ENCODE data around the gene EXOSC5. TPM values are rescaled to one million over a fixed set of nuclear protein-coding genes. Genes with fewer than 3 reads are reported as not detected.
A peak's percentile ranks its signal among the peaks of the same experiment; 100 is the strongest.
"Not testable (repeated sequence)": the region's sequence is repeated elsewhere in the genome, so short reads cannot be mapped to it uniquely, and the experiment has no call there.

The EXOSC5 gene
- total and polyA plus RNA-seq, 4 experiments from 2014 or later, result 18.2 to 58.6 (median 34.7) TPM

DNA sequence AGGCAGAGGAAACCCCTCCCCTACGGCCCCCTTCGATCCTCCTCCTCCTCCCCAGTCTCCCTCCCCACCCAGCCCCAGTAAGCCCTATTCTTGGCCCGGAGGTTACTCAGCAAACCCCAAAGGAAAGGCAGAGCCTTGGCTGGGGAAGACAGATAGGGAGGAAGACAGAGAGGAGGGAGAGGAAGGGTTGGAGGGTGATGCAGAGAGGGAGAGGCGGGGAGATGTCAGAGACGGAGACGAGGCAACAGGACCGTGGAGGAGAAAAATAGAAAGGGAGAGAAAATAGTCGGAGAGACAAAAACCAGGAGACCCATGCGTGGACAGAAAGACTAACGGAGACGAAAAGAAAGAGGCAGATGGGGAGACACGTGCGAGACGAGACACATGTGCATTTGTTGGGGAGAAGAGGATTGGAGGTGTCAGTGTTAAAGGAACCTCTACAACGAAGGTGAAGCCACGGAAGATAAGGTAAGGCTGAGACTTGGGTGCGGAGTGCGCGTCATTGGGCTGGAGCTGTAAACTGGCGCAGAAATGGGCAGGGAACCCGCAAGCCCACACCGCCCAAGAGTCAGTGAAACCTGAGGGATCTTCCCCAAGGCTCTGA, 46.3 kb downstream of the EXOSC5 start:
- peaks cover 68% of the 10 kb centered on the region for H3K4me1 ChIP-seq (ENCODE audit: insufficient read depth, low read length)
- peaks cover 34 to 60% (median 48%) of the 10 kb centered on the region in 4 donors for H3K4me1 Mint-ChIP-seq
- peak in 1 of 5 donors; percentile 47 for DNase-seq
- ChIA-PET CTCF (ENCODE audit: partially characterized antibody) (interaction anchor here (0.5 to 3.1 kb wide), 15 partner anchors 10 to 673 kb away, joined by 3 to 48 read pairs (median 5); partner anchors contain the start of genes B9D2 and CCDC97), POLR2A (ENCODE audit: partially characterized antibody) (interaction anchor here (0.6 to 13.8 kb wide), 20 partner anchors 9 to 1064 kb away, joined by 3 to 273 read pairs (median 11); partner anchors contain the start of genes B9D2, CCDC97, DMAC2 and HNRNPUL1)
- peaks cover 20% of the 10 kb centered on the region for H3K36me3 ChIP-seq (ENCODE audit: insufficient read depth, low read length)
- H3K9me3 Mint-ChIP-seq, result peaks cover 0 to 6% (median 0%) of the 10 kb centered on the region in 8 donors
- intact Hi-C loops (cut with micrococcal nuclease), result loop anchor here (1.0 to 5.0 kb wide), 4 partner anchors 13 to 201 kb away; partner anchors contain the start of gene B9D2
- H3K36me3 Mint-ChIP-seq, result peaks cover 16 to 54% of the 10 kb centered on the region in 2 donors
- peak overlapping the region; percentile 91 for H3K27ac ChIP-seq (ENCODE audit: low read depth, low read length)
- H3K9me3 ChIP-seq (ENCODE audit: control insufficient read depth in 1 of 2, low read length in 2 of 2), result no peaks in the 10 kb centered on the region
- peak overlapping the region; percentile 68 to 88 for H3K4me3 ChIP-seq (ENCODE audit: low read length in 2 of 2)
- H3K27me3 ChIP-seq (ENCODE audit: insufficient read depth, low read length), result no peaks in the 10 kb centered on the region
- peak overlapping the region; percentile 84 to 100 (median 99) for H3K4me3 Mint-ChIP-seq
- no peaks in the 10 kb centered on the region for H3K27me3 Mint-ChIP-seq
- peak overlapping the region; percentile 89 to 99 (median 98) for H3K27ac Mint-ChIP-seq

DNA sequence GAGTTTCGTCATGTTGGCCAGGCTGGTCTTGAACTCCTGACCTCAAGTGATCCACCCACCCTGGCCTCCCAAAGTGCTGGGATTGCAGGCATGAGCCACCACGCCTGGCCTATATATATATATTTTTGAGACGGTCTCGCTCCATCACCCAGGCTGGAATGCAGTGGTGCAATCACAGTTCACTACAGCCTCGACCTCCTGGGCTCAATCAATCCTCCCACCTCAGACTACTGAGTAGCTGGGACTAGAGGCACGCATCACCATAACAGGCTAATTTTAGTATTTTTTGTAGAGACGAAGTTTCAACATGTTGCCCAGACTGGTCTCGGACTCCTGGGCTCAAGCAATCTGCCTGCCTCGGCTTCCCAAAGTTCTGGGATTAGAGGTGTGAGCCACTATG, 50.2 kb downstream of the EXOSC5 start:
- POLR2A ChIA-PET (ENCODE audit: partially characterized antibody), result interaction anchor here (0.8 to 12.3 kb wide), 9 partner anchors 8 to 93 kb away, joined by 3 to 273 read pairs (median 4); partner anchors contain the start of genes B9D2, CCDC97 and DMAC2
- Mint-ChIP-seq H3K4me1 (peaks cover 37 to 77% (median 56%) of the 10 kb centered on the region in 4 donors), H3K27ac (peak overlapping the region in 3 of 7 donors; percentile 70 to 89 (median 72)), H3K4me3 (peak overlapping the region in 1 of 8 donors; percentile 65), H3K36me3 (peaks cover 32 to 72% of the 10 kb centered on the region in 2 donors)
- DNase-seq; H3K27me3 Mint-ChIP-seq; intact Hi-C loops (cut with micrococcal nuclease); H3K9me3 ChIP-seq (ENCODE audit: control insufficient read depth in 1 of 2, low read length in 2 of 2); H3K27ac ChIP-seq (ENCODE audit: low read depth, low read length); H3K4me3 ChIP-seq (ENCODE audit: low read length in 2 of 2); H3K9me3 Mint-ChIP-seq; H3K27me3 ChIP-seq (ENCODE audit: insufficient read depth, low read length): not testable (repeated sequence)
- peaks cover 83% of the 10 kb centered on the region for H3K4me1 ChIP-seq (ENCODE audit: insufficient read depth, low read length)
- peaks cover 46% of the 10 kb centered on the region for H3K36me3 ChIP-seq (ENCODE audit: insufficient read depth, low read length)
- CTCF ChIA-PET (ENCODE audit: partially characterized antibody), result interaction anchor here (1.0 to 2.2 kb wide), 5 partner anchors 8 to 142 kb away, joined by 3 to 7 read pairs (median 4); no protein-coding TSS in a partner anchor

DNA sequence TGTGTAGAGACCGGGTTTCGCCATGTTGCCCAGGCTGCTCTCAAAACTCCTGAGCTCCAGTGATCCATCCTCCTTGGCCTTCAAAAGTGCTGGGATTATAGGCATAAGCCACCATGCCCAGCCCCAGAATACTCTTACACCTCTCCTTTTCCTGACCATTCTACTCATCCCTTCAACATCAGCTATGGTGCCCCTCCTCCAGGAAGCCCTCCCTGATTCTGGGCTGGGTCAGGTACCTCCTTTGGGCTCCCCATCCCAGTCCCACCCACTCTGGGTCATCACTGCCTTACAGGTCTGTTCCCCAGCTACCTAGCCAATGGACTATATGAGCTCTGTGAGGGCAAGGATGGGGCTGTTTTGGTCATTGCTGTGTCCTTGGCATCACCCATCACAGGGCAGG, 53.0 kb downstream of the EXOSC5 start:
- no peaks in the 10 kb centered on the region for H3K9me3 ChIP-seq (ENCODE audit: control insufficient read depth in 1 of 2, low read length in 2 of 2)
- CTCF ChIA-PET (ENCODE audit: partially characterized antibody), result no interaction called here
- Mint-ChIP-seq H3K27ac (peak overlapping the region; percentile 53 to 84 (median 66)), H3K4me1 (peaks cover 34 to 73% (median 54%) of the 10 kb centered on the region in 4 donors), H3K36me3 (peaks cover 42 to 71% of the 10 kb centered on the region in 2 donors), H3K4me3 (peak overlapping the region in 5 of 8 donors; percentile 24 to 58 (median 44)), H3K9me3 (no peaks in the 10 kb centered on the region), H3K27me3 (no peaks in the 10 kb centered on the region)
- no peaks in the 10 kb centered on the region for H3K27me3 ChIP-seq (ENCODE audit: insufficient read depth, low read length)
- peak overlapping the region; percentile 17 for H3K27ac ChIP-seq (ENCODE audit: low read depth, low read length)
- intact Hi-C loops (cut with micrococcal nuclease), result no loop called here
- no peak for DNase-seq
- no peak overlapping the region for H3K4me3 ChIP-seq (ENCODE audit: low read length in 2 of 2)
- H3K36me3 ChIP-seq (ENCODE audit: insufficient read depth, low read length), result peaks cover 60% of the 10 kb centered on the region
- H3K4me1 ChIP-seq (ENCODE audit: insufficient read depth, low read length), result peaks cover 72% of the 10 kb centered on the region
- POLR2A ChIA-PET (ENCODE audit: partially characterized antibody), result interaction anchor here (0.9 to 2.2 kb wide), 6 partner anchors 9 to 1899 kb away, joined by 3 to 8 read pairs (median 3); partner anchors contain the start of genes B9D2, HNRNPUL1 and SUPT5H

DNA sequence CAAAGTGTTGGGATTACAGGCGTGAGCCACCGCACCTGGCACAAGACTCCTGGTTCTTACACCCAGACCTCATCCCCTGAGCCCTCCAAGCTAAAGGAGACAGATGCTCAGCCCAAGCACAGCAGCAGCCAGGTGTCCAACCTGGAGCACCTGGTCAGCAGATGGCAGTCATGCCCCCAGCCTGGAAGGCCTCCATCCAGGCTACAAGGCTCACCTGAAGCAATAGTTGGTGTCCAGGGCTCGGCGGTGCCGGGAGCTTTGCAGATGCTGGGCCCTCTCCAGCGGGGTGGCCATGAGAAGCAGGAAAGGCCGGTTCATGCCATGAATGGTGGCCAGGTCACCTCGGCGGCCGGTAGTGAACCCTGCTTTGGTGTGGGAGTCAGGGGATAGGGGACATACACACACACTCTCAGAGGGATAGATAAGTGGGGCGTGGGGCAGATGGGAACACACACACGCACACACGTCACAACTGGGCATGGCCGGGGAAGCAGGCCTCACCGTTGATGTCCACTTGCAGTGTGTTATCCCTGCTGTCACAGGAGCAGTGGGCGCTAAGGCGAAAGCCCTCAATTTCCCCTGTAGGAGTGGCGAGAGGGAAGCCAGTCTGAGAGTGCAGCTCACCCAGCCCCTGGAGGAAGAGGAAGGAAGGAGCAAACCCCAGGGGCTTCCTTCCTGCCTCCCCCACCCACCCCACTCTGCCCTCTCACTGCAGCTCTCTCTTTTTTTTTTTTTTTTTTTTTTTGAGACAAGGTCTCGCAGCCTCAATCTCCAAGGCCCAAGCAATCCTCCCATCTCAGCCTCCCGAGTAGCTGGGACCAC, 55.3 kb downstream of the EXOSC5 start:
- peak overlapping the region; percentile 7 for H3K27ac ChIP-seq (ENCODE audit: low read depth, low read length)
- peaks cover 29 to 73% (median 47%) of the 10 kb centered on the region in 4 donors for H3K4me1 Mint-ChIP-seq
- no peaks in the 10 kb centered on the region for H3K27me3 ChIP-seq (ENCODE audit: insufficient read depth, low read length)
- ChIA-PET POLR2A (ENCODE audit: partially characterized antibody) (interaction anchor here (0.5 to 2.4 kb wide), 10 partner anchors 10 to 205 kb away, joined by 3 to 25 read pairs (median 4); partner anchors contain the start of gene TGFB1), CTCF (ENCODE audit: partially characterized antibody) (interaction anchor here (0.7 to 4.3 kb wide), 4 partner anchors 10 to 137 kb away, joined by 3 to 19 read pairs (median 4); no protein-coding TSS in a partner anchor)
- no peaks in the 10 kb centered on the region for H3K9me3 Mint-ChIP-seq
- intact Hi-C loops (cut with micrococcal nuclease), result no loop called here
- H3K4me3 ChIP-seq (ENCODE audit: low read length in 2 of 2), result no peak overlapping the region
- H3K9me3 ChIP-seq (ENCODE audit: control insufficient read depth in 1 of 2, low read length in 2 of 2), result no peaks in the 10 kb centered on the region
- H3K36me3 ChIP-seq (ENCODE audit: insufficient read depth, low read length), result peaks cover 64% of the 10 kb centered on the region
- no peaks in the 10 kb centered on the region for H3K27me3 Mint-ChIP-seq
- H3K27ac Mint-ChIP-seq, result peak overlapping the region; percentile 48 to 84 (median 59)
- H3K36me3 Mint-ChIP-seq, result peaks cover 42 to 73% of the 10 kb centered on the region in 2 donors
- DNase-seq, result no peak
- peaks cover 50% of the 10 kb centered on the region for H3K4me1 ChIP-seq (ENCODE audit: insufficient read depth, low read length)
- peak overlapping the region; percentile 36 to 79 (median 62) for H3K4me3 Mint-ChIP-seq

DNA sequence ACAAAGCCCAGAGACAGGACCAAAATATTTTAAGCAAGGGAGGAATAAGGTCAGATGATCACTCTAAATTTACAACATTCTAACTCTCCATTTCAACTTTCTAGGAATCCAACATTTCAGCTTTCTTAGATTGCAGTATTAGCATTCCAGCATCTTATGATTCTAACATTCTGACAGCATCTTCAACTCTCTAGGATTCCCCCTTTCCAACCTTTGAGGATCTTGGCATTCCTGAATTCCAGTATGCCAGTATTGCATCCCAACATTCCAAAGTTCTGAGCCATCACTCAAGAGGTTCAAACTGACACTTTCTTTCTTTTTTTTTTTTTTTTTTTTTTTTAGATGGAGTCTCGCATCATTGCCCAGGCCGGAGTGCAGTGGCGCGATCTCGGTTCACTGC, 57.2 kb downstream of the EXOSC5 start:
- Mint-ChIP-seq H3K4me1 (peaks cover 26 to 68% (median 40%) of the 10 kb centered on the region in 4 donors), H3K27ac (peak overlapping the region; percentile 42 to 79 (median 48)), H3K27me3 (no peaks in the 10 kb centered on the region), H3K9me3 (no peaks in the 10 kb centered on the region), H3K36me3 (peaks cover 36 to 75% of the 10 kb centered on the region in 2 donors), H3K4me3 (peak overlapping the region in 1 of 8 donors; percentile 47)
- POLR2A ChIA-PET (ENCODE audit: partially characterized antibody), result interaction anchor here (1.0 to 1.6 kb wide), 3 partner anchors 9 to 76 kb away, joined by 4 read pairs; partner anchors contain the start of gene HNRNPUL1
- Histone ChIP-seq H3K36me3 (ENCODE audit: insufficient read depth, low read length) (peaks cover 66% of the 10 kb centered on the region), H3K27ac (ENCODE audit: low read depth, low read length) (no peak overlapping the region), H3K9me3 (ENCODE audit: control insufficient read depth in 1 of 2, low read length in 2 of 2) (no peaks in the 10 kb centered on the region), H3K4me3 (ENCODE audit: low read length in 2 of 2) (no peak overlapping the region), H3K4me1 (ENCODE audit: insufficient read depth, low read length) (peaks cover 43% of the 10 kb centered on the region), H3K27me3 (ENCODE audit: insufficient read depth, low read length) (no peaks in the 10 kb centered on the region)
- no peak for DNase-seq
- intact Hi-C loops (cut with micrococcal nuclease), result loop anchor here (1.0 kb wide), 1 partner anchor 12 kb away; no protein-coding TSS in a partner anchor
- CTCF ChIA-PET (ENCODE audit: partially characterized antibody), result interaction anchor here (4.3 kb wide), 1 partner anchor 12 kb away, joined by 19 read pairs; no protein-coding TSS in a partner anchor

Data from CD4-positive, alpha-beta memory T cell (primary cell).